Endometrium (tissue), 2 donors: Measurements from ENCODE around the gene EXOC7.
"Not testable (repeated sequence)": the region's sequence is repeated elsewhere in the genome, so short reads cannot be mapped to it uniquely, and the experiment has no call there.

Source experiments
- FAIRE-seq: peaks from 2 replicates; lab custom pipeline; 2012; peaks lifted over from hg19 to GRCh38; lab: Jason Lieb, UNC
- donor health status: control.
- donor health status: control.

The EXOC7 gene

DNA sequence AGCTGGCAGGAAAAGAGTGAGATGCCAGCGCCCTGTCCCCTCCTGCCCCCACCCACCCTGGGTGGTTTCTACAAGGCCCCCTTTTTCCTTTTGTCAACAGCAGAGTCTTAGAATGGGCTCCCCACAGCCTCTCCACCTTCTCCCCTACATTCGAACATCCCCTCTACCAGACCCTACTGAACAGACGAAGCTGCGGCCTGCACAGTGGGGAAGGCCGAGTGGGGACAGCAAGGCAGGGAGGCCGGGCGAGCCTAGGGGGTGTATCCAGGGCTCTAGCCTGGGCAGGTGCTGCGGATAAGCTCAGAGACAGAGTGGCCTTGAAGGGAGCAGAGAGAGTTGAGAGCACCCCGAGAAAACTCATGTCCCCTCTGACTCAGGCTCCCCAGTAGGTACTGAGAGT is 17.2 kb downstream of the EXOC7 start:
- no peak for FAIRE-seq

DNA sequence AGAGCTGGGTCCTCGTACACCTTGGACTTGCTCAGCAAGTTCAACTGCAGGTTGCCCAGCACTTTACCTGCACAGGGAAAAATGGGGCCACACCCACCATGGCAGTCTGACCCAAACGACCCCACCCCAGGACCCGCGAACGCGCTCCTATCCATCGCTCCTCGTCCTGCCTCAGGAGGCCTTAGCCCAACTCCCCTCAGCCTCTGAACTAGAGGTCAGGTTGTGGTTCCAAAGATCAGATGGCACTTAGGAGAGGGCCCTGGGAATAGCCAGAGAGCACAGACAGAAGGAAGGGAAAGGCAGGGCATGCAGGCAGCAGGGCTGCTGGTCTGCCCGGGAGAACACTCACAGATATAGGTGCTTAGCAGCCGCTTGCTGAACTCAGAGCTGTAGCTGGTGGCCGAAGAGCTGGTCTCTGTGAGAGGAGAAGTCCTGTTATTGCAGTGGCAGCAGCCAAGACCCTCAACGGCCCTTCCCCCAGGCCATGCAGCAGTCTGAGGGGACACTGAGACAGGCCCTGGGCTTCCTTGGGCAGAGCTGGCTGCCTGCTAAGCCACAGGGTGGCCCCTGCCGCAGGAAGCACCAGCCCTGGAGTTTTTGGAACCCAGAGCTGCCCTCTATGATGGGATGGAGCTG is 17.7 kb downstream of the EXOC7 start:
- FAIRE-seq: no peak

DNA sequence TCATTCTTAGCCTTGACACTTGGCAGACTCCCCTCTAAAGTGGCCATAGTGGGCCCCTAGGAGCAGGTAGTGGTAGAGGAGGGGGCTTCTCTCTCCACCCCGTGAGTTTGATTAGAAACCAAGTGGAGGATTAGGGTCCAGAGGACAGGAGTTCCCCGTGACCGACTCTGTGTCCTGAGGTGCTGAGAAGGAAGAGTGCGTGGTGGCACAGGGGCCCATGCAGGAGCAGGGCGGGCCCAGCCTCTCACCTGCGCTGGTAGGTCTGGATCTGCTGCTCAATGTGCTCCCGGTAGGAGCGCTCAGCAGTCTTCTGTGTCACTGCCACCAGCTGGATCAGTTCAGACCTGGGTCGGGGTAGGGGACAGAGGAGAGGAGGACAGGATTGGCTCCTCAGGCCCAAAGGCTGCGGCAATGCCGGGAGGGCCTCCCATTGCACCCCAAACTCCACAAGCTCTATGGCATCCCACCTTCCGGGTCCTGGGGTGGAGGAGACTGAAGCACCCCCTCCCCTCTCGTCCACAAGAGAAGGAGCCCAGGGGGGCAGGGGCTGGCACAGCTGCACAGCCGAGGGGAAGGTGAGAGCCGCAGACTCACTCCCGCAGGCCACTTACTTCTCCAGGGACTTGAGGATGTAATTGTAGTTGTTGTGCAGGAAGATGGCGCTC is 18.4 kb downstream of the EXOC7 start:
- FAIRE-seq: no peak

DNA sequence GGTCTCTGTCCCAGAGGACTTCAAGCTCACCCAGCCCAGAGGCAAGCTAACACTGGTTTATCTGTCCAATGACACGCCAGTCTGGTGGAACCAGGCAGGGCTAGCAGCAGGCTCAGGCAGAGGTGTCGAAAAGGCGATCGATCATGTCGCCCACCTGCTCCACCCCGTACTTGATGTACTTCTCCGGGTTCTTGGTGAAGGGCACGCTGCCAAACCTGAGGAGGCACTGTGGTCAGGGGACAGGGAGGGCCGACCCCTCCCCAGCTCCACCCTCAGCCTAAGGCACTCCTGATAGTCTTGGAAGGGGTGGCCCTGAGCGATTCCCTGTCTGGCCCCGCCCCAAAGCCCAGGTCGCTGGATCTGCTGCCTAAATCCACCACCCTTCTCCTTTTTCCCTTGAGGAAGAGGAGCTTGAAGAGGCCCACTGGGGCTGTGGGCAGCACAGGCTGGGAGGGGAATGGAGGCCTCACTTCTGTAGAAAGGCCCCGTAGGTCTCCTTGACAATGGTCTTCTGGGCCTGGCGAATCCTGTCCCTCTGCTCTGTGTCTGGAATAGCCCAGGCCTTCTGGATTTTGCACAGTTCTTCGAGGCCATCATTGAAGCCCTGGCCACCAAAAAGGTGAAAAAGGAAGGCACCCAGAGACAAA is 19.9 kb downstream of the EXOC7 start:
- no peak for FAIRE-seq

DNA sequence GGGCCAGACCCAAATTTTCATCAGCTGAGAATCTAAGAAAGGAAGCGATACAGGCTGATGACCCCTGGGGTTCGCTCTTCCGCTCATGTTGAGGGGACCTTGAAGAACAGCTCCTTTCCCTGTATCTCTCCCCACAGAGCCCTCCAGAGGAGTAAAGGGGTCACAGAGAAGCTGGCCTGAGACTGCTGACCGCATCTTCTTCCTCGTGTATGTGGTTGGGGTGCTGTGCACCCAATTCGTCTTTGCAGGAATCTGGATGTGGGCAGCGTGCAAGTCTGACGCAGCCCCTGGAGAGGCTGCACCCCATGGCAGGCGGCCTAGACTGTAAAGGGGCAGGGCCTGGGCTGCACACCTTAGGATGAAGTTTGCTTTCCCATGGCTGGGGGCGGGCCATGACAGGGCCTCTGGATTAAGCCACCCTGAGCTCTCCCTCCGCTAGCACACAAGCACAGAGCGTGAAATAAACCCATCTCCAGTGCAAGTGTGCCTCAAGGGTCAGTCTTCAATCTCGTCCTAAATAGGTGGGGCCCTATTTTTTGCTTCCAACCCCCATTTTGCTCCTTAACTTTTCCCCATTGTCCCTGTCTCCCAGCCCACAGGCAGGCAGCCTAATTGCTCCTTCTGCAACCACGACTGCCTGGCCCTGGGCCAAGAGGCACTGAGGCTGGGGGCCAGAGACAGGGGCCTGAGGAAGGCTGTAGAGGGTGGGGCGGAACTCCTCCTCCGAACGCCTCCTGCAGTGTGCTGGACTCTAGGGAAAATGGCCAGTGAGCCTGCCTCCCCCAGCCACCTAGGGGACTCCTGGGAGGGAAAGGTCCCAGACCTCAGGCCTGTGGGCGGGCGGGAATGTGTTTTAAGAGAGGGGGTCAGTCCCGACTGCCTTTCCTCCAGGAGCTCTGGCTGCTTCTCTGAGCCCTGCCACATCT is 21.0 kb downstream of the EXOC7 start:
- FAIRE-seq: no peak

DNA sequence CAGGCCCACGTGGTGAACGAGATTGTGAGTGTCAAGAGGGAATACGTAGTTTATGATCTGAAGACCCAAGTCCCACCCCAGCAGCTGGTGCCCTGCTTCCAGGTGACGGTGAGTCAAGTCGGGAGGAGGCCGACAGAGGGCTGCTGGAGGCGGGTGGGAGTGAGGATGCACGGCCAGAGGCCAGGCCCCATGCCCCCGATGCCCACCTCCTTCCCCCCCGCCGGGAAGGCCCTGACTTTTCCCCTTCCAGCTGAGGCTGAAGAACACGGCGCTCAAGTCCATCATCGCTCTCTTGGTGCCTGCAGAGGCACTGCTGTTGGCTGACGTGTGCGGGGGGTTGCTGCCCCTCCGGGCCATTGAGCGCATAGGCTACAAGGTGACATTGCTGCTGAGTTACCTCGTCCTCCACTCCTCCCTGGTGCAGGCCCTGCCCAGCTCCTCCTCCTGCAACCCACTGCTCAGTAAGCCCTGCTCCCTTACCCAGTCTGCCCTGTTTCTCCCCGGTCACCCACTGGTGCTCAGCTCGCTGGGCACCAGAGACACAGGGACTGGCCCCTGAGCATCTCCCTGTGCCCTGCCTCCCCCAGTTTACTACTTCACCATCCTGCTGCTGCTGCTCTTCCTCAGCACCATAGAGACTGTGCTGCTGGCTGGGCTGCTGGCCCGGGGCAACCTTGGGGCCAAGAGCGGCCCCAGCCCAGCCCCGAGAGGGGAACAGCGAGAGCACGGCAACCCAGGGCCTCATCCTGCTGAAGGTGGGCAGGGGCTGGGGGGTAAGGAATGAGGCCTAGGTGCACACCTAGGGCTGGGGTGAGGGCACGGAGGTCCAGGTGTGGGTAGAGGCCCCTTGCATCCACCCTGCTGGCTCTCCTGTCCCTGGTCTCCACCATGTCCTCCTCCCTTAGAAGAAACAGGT is 22.0 kb downstream of the EXOC7 start:
- no peak for FAIRE-seq

DNA sequence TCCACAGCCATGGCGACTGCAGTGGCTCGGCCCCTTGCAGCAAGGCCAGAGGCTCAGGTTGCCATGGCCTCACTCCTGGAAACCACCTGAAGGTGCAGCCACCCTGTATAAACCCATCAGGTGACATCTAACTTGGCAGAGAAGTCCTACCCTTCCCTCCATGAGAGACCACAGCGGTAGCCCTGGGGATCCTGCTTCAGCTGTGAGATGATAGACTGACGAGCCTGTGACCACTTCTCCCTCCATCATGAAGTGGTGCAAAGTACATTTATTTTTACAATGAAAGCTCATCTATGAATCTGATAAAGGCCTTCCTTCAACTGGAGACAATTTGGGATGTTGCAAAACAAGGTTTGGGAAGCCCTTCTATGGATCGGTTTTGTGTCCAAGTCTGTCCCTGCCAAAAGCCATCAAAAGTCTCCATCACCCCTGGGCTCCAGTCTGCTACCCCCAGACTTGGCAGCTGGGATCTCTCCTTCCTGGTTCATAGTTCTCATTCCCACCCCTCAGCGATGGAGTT is 22.8 kb downstream of the EXOC7 start:
- no peak for FAIRE-seq

DNA sequence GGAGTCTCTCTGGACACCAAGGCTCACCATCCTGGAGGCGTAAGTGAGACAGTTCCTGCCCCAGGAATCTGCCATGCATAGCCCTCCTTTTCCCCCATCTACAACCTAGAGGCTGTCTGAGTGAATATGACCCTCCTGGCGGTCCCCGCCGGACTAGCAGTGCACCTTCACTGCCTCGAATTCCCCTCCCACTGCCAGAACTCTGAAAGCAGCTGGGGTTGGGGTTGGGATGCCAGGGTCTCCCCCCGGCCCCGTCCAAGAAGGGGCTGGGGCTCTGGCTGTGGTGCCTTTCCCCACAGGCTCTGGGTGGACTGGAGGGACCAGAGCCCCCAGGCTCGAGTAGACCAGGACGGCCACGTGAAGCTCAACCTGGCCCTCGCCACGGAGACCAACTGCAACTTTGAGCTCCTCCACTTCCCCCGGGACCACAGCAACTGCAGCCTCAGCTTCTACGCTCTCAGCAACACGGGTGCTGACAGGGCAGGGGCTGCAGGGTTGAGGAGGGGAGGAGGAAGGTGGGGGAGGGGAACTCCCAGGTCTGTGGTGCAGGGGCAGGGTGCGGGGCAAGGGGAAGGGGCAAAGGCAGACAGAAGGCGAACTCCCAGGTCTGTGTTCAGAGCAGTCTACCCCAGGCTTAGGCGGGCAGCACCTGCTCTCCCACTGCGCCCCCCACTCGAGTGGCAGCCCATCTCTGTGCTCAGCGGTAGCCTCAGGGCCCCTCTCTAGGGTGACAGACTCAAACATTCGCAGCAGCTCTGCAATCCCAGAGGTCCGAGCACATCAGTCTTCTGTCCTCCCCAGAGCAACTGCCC is 23.4 kb downstream of the EXOC7 start:
- no peak for FAIRE-seq

DNA sequence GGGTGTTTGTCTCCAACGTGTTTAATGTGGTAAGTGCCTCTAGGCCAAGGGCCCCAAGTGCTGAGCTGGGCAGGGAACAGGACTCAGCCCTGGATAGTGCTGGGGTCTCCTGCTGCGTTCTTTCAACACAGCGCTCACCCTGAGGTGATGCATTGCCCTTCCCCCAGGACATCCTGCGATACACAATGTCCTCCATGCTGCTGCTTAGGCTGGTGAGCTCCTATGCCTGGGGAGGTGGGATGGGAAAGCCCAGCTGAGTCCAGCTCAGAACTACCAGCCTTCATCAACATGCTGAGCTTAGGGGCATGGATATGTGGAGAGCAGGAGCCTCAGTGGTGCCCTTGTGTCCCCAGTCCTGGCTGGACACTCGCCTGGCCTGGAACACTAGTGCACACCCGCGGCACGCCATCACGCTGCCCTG is 24.0 kb downstream of the EXOC7 start:
- FAIRE-seq: no peak

DNA sequence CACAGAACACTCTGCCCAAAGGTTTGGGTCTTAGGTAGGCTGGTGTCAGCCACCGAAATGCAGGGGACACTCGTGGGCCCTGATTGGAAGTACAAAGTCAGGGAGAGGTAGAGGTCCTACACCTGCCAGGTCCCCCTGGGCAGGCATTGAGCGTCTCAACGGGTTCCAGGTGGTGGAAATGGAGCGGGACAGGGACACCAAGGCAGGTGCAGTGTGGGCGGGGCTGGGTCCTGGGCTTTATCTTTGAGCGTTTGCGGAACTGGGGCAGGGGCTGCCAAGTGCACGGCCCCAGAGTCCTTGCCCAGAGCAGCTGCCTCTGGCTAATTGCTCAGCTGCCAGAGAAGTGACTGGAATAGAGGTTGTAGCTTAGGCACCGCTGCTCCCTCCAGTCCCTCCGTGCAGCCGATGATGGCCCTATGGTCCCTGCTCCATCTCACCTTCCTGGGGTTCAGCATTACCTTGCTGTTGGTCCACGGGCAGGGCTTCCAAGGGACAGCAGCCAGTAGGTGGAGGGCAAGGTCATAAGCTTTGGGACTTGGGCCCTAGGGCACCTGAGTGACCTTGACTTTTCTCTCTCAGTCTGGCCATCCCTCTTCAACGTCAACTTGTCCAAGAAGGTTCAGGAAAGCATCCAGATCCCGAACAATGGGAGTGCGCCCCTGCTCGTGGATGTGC is 24.6 kb downstream of the EXOC7 start, which contains the start of gene ZACN:
TSS of gene ZACN (plus strand) at position 323 of the 675 bp plus-strand sequence. CDS start at position 406, 83 bp downstream.
- FAIRE-seq: no peak

DNA sequence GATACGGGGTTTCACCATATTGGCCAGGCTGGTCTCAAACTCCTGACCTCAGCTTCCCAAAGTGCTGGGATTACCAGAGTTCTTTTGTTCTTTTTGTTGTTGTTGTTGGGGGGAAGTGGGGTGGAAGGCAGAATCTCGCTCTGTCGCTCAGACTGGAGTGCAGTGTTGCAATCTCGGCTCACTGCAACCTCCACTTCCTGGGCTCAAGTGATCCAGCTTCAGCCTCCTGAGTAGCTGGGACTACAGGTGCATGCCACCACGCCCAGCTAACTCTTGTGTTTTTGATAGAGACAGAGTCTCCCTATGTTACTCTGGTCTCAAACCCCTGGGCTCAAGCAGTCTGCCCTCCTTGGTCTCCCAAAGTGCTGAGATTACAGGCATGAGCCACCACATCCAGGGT is 25.2 kb downstream of the EXOC7 start:
- not testable (repeated sequence) for FAIRE-seq

DNA sequence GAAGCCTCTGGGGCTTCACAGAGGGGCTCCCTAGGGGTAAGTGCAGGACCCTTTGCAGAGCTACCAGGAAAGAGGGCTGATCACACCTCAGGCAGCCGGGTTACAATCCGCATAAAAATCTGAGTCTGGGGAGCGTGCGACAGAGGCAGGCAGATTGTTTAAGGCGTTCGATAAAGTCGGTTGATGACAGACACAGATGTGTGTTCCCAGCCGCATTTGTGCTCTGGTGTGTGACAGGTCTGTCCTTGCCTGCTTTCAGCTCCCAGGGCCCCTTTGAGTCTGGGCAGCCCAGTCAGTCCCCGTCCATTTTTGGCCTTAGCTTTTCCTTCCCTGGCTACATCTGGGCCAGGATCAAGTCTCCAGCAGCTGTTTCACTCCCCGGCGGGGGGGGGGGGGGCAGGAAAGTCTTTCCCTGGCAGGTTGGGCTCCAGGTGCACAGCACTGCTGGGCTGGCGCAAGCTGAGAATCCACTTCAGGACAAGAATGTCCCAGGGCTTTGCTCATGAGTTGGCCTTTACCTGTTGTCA is 25.9 kb downstream of the EXOC7 start:
- FAIRE-seq: no peak

DNA sequence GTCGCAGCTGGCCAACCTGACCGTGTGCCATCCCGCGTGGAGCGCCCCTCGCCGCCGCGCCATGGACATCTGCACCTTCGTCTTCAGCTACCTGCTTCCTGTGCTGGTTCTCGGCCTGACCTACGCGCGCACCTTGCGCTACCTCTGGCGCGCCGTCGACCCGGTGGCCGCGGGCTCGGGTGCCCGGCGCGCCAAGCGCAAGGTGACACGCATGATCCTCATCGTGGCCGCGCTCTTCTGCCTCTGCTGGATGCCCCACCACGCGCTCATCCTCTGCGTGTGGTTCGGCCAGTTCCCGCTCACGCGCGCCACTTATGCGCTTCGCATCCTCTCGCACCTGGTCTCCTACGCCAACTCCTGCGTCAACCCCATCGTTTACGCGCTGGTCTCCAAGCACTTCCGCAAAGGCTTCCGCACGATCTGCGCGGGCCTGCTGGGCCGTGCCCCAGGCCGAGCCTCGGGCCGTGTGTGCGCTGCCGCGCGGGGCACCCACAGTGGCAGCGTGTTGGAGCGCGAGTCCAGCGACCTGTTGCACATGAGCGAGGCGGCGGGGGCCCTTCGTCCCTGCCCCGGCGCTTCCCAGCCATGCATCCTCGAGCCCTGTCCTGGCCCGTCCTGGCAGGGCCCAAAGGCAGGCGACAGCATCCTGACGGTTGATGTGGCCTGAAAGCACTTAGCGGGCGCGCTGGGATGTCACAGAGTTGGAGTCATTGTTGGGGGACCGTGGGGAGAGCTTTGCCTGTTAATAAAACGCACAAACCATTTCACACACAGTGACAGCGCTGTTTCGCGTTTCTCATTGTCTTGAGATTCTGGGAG is 26.6 kb downstream of the EXOC7 start:
- FAIRE-seq: no peak

DNA sequence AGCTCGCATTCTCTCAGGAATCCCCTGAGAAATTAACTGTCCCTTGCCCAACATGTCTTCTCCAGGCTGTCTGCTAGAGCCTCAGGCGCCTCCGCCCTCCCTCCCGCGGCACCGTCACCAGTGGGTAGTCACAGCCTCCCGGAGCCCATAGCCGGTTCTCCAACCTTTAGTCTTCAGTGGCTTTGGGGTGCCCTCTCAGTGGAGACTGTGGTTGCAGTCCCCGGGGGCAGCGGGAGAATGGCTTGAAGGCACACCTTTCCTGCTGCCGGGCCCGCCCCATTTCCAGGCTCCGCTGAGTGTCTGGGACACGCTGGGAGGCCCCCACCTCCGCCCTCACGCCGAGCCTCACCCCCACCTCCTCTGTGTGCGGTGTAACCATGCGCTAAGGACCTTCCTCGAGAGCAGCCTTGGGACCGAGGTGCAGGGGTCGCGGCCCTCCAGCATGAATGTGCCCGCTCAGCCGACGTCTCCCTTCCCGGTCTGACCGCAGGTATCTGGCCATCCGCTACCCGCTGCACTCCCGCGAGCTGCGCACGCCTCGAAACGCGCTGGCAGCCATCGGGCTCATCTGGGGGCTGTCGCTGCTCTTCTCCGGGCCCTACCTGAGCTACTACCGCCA is 27.3 kb downstream of the EXOC7 start:
- no peak for FAIRE-seq

DNA sequence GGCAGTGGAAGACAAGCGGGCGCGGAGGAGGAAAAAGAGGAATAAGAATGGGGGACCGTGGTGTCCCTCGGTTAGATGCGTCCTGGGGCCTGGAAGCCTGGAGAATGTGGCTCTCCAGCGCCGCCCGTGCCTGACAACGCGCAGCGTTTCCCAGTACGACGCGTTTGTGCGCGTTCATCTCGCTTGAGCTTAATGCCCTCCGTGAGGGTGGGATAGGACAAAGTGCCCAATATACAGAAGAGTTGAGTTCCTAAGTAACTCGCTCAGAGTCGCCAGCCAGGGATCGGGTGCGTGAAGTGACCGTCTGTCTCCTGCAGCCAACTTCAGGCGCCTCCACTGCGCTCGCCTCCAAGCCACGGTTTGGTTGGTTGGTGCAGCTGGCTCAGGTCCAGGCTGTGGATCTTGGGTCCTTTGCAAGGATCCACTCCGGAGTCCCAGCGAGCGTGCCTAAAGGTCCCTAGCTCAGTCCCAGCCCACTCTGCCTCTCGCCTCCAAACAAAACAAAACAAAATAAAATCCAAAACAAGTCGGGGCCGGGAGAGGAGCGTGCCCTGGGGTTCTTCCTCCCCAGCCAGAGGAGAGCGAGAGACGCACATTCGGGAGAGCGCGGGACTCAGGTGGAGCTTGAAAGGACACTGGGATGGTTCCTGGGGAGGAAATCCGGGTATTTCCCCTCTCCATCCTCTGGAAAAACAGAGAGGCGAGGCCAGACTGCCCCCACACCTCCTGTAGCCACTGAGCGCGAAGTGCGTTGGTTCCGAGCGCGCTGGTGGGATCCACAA is 28.0 kb downstream of the EXOC7 start:
- FAIRE-seq: no peak

DNA sequence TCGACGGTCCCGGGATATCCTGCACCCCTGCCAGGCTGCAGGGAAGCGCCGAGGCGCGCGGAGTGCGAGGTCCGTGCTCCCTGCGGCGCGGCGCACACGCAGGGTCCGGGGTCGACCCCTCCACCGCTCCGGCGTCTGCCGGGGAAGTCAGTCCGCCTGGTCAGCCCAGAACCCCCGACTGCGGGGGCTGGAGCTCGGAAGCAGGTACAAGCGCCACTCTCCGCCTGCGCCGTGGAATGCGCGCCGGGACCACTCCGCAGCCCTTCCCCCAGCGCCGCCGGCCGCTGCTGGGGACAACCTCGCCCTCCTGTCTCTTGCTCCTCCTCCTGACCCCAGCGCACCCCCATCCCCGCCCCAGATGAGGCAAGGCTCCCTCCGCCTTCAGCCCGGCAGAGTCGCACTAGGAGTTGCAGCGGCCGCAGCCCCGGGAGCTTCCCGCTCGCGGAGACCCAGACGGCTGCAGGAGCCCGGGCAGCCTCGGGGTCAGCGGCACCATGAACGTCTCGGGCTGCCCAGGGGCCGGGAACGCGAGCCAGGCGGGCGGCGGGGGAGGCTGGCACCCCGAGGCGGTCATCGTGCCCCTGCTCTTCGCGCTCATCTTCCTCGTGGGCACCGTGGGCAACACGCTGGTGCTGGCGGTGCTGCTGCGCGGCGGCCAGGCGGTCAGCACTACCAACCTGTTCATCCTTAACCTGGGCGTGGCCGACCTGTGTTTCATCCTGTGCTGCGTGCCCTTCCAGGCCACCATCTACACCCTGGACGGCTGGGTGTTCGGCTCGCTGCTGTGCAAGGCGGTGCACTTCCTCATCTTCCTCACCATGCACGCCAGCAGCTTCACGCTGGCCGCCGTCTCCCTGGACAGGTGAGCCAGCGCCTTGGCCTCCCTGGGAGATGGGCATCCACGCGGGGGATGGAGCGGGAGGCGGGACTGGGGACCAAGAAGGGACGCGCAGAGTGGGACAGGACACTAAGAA is 28.9 kb downstream of the EXOC7 start, which contains the start of gene GALR2:
TSS of gene GALR2 (plus strand) at position 392 of the 974 bp plus-strand sequence. CDS start at position 495, 103 bp downstream.
- FAIRE-seq: no peak
